Duodenal mucosa (tissue), 2 donors: ENCODE measurements around the gene HCN4.

Experiments
- H3K27ac ChIP-seq: one replicate; pipeline ENCODE4 v1.7.0; 2013; ENCODE audit warnings: low read depth, low read length
- H3K27me3 ChIP-seq, 2 donors: one replicate each; pipeline ENCODE4 v1.7.0; 2013; ENCODE audit warnings: low read length in 2 of 2, control low read depth in 1 of 2; ENCODE audit not compliant: insufficient read depth in 2 of 2, control insufficient read depth in 1 of 2
- H3K36me3 ChIP-seq, 2 donors: one replicate each; pipeline ENCODE4 v1.7.0; 2013; ENCODE audit warnings: low read length in 2 of 2, control low read depth in 1 of 2; ENCODE audit not compliant: insufficient read depth in 2 of 2, control insufficient read depth in 1 of 2
- H3K4me1 ChIP-seq, 2 donors: one replicate each; pipeline ENCODE4 v1.7.0; 2013; ENCODE audit warnings: low read length in 2 of 2, control low read depth in 1 of 2; ENCODE audit not compliant: insufficient read depth in 2 of 2, control insufficient read depth in 1 of 2
- H3K4me3 ChIP-seq, 2 donors: one replicate each; pipeline ENCODE4 v1.7.0; 2013; ENCODE audit warnings: low read length in 2 of 2, low read depth in 1 of 2
- H3K9ac ChIP-seq, 2 donors: one replicate each; pipeline ENCODE4 v1.7.0; 2013; ENCODE audit warnings: low read length in 2 of 2, low read depth in 1 of 2
- H3K9me3 ChIP-seq, 2 donors: one replicate each; pipeline ENCODE4 v1.7.0; 2013; ENCODE audit warnings: low read length in 2 of 2, control low read depth in 1 of 2; ENCODE audit not compliant: control insufficient read depth in 1 of 2

HCN4 gene

GRCh38 chr15:73284090-73284716 lies 84.6 kb downstream of the HCN4 start:
- no peak overlapping the region for H3K27ac ChIP-seq
- no peaks in the 10 kb centered on the region for H3K9me3 ChIP-seq
- H3K36me3 ChIP-seq, result peaks cover 21 to 69% of the 10 kb centered on the region in 2 donors
- H3K4me1 ChIP-seq, result no peaks in the 10 kb centered on the region
- no peaks in the 10 kb centered on the region for H3K27me3 ChIP-seq
- no peak overlapping the region for H3K4me3 ChIP-seq
- no peak overlapping the region for H3K9ac ChIP-seq

- no peak overlapping the region for H3K9ac ChIP-seq
- H3K9me3 ChIP-seq, result no peaks in the 10 kb centered on the region
- H3K36me3 ChIP-seq, result peaks cover 16 to 63% of the 10 kb centered on the region in 2 donors
- H3K4me1 ChIP-seq, result no peaks in the 10 kb centered on the region
- no peak overlapping the region for H3K4me3 ChIP-seq
- H3K27me3 ChIP-seq, result no peaks in the 10 kb centered on the region
- H3K27ac ChIP-seq, result no peak overlapping the region
Measured at GRCh38 chr15:73283366-73283962, 85.3 kb downstream of the HCN4 start.

- H3K27ac ChIP-seq, result no peak overlapping the region
- no peak overlapping the region for H3K9ac ChIP-seq
- H3K27me3 ChIP-seq, result no peaks in the 10 kb centered on the region
- H3K9me3 ChIP-seq, result no peaks in the 10 kb centered on the region
- H3K4me3 ChIP-seq, result no peak overlapping the region
- H3K36me3 ChIP-seq, result peaks cover 16 to 61% of the 10 kb centered on the region in 2 donors
- no peaks in the 10 kb centered on the region for H3K4me1 ChIP-seq
Measured at GRCh38 chr15:73282567-73283365, 86.0 kb downstream of the HCN4 start.

- no peak overlapping the region for H3K4me3 ChIP-seq
- H3K9me3 ChIP-seq, result no peaks in the 10 kb centered on the region
- H3K27me3 ChIP-seq, result no peaks in the 10 kb centered on the region
- no peaks in the 10 kb centered on the region for H3K4me1 ChIP-seq
- peaks cover 7 to 30% of the 10 kb centered on the region in 2 donors for H3K36me3 ChIP-seq
- no peak overlapping the region for H3K27ac ChIP-seq
- no peak overlapping the region for H3K9ac ChIP-seq
Measured at GRCh38 chr15:73275862-73276261, 92.9 kb downstream of the HCN4 start.

GRCh38 chr15:73273181-73274002 lies 95.4 kb downstream of the HCN4 start:
- Histone ChIP-seq H3K27me3 (no peaks in the 10 kb centered on the region), H3K9ac (no peak overlapping the region)

GRCh38 chr15:73270366-73271097 lies 98.2 kb downstream of the HCN4 start:
- Histone ChIP-seq H3K4me3 (no peak overlapping the region), H3K27ac (no peak overlapping the region), H3K4me1 (no peaks in the 10 kb centered on the region), H3K9me3 (no peaks in the 10 kb centered on the region), H3K36me3 (peaks cover 13 to 43% of the 10 kb centered on the region in 2 donors), H3K9ac (no peak overlapping the region), H3K27me3 (no peaks in the 10 kb centered on the region)

More at GRCh38 chr15:73273181-73274002, 95.4 kb downstream of the HCN4 start:
- H3K4me3 ChIP-seq, result no peak overlapping the region
- H3K4me1 ChIP-seq, result no peaks in the 10 kb centered on the region
- H3K27ac ChIP-seq, result no peak overlapping the region
- no peaks in the 10 kb centered on the region for H3K9me3 ChIP-seq
- H3K36me3 ChIP-seq, result peaks cover 8 to 38% of the 10 kb centered on the region in 2 donors
